Liver (tissue), 9 donors: Measurements from ENCODE around the gene FYB1. TPM values are rescaled to one million over a fixed set of nuclear protein-coding genes. Genes with fewer than 3 reads are reported as not detected.

Experiments used
- DNase-seq: peaks from one replicate; pipeline ENCODE4 v3.0.0-alpha.2; 2017; ENCODE audit warnings: low spot score
- H3K27ac ChIP-seq, 2 donors: one replicate each; pipeline ENCODE4 v1.7.0; 2013; ENCODE audit warnings: inconsistent platforms in 2 of 2, low read length in 2 of 2, control low read depth in 1 of 2, low read depth in 1 of 2, mild to moderate bottlenecking in 1 of 2
- H3K27me3 ChIP-seq, 4 donors: one replicate each; pipeline versions ENCODE4 v1.6.1 to v1.7.0; 2013; ENCODE audit warnings: low read length in 3 of 4, inconsistent platforms in 1 of 4, mild to moderate bottlenecking in 1 of 4, moderate library complexity in 1 of 4; ENCODE audit not compliant: control insufficient read depth in 4 of 4, insufficient read depth in 4 of 4
- H3K36me3 ChIP-seq, 4 donors: one replicate each; pipeline versions ENCODE4 v1.6.1 to v1.7.0; 2013; ENCODE audit warnings: low read length in 3 of 4, mild to moderate bottlenecking in 3 of 4, low read depth in 1 of 4, moderate library complexity in 1 of 4; ENCODE audit not compliant: control insufficient read depth in 4 of 4, insufficient read depth in 3 of 4
- H3K4me1 ChIP-seq, 4 donors: one replicate each; pipeline versions ENCODE4 v1.6.1 to v1.7.0; 2013; ENCODE audit warnings: low read length in 3 of 4, mild to moderate bottlenecking in 3 of 4, moderate library complexity in 1 of 4; ENCODE audit not compliant: control insufficient read depth in 4 of 4, insufficient read depth in 4 of 4
- H3K4me3 ChIP-seq, 3 donors: one replicate each; pipeline versions ENCODE4 v1.6.1 to v1.7.0; 2013; ENCODE audit warnings: low read length in 3 of 3, control low read depth in 1 of 3, low read depth in 1 of 3, mild to moderate bottlenecking in 1 of 3
- H3K9ac ChIP-seq, 2 donors: one replicate each; pipeline ENCODE4 v1.7.0; 2013; ENCODE audit warnings: low read length in 2 of 2, mild to moderate bottlenecking in 2 of 2, moderate library complexity in 2 of 2, control low read depth in 1 of 2, low read depth in 1 of 2
- H3K9me3 ChIP-seq, 4 donors: one replicate each; pipeline versions ENCODE4 v1.6.1 to v1.7.0; 2013; ENCODE audit warnings: low read length in 3 of 4; ENCODE audit not compliant: control insufficient read depth in 4 of 4
- CTCF ChIP-seq: fragments of 150-350 bp; IDR thresholded peaks from 2 replicates; pipeline ENCODE4 v1.5.1; 2017; ENCODE audit warnings: improper control_type of control experiment, low read depth, low read length; ENCODE audit not compliant: missing input control
- EGR1 ChIP-seq, 2 donors: IDR thresholded peaks; 2 replicates each; pipeline ENCODE4 v1.6.1; 2016 to 2018; ENCODE audit warnings: antibody characterized with exemption in 2 of 2, low read depth in 2 of 2
- FOXA1 ChIP-seq: IDR thresholded peaks from 2 replicates; pipeline ENCODE4 v1.6.1; 2016; ENCODE audit warnings: antibody characterized with exemption
- JUND ChIP-seq, 2 donors: IDR thresholded peaks; 2 replicates each; pipeline ENCODE4 v1.6.1; 2016; ENCODE audit warnings: antibody characterized with exemption in 2 of 2
- MAX ChIP-seq: IDR thresholded peaks from 2 replicates; pipeline ENCODE4 v1.6.1; 2016; ENCODE audit warnings: antibody characterized with exemption
- NR2F2 ChIP-seq: IDR thresholded peaks from 2 replicates; pipeline ENCODE4 v1.6.1; 2016; ENCODE audit warnings: antibody characterized with exemption
- RAD21 ChIP-seq, 2 donors: IDR thresholded peaks; 2 replicates each; pipeline ENCODE4 v1.6.1; 2016; ENCODE audit warnings: antibody characterized with exemption in 2 of 2, mild to moderate bottlenecking in 2 of 2
- RXRA ChIP-seq, 2 donors: IDR thresholded peaks; 2 replicates each; pipeline ENCODE4 v1.6.1; 2017 to 2018; ENCODE audit warnings: antibody characterized with exemption in 2 of 2, mild to moderate bottlenecking in 1 of 2
- SP1 ChIP-seq: IDR thresholded peaks from 2 replicates; pipeline ENCODE4 v1.6.1; 2018; ENCODE audit warnings: antibody characterized with exemption, mild to moderate bottlenecking
- TAF1 ChIP-seq: conservative IDR thresholded peaks from 2 replicates; pipeline ENCODE4 v1.6.1; 2016; ENCODE audit warnings: antibody characterized with exemption, mild to moderate bottlenecking
- WGBS: extraction: QIAGEN DNeasy Blood & Tissue Kit; methylation state at CpG from one replicate; pipeline ENCODE4 v1.1.7; 2013; 5-methylcytosine and 5-hydroxymethylcytosine counted together
- polyA plus RNA-seq, 2 donors: library from polyadenylated mRNA; stranded (reverse) in 1 of 2; unstranded in 1 of 2; fragments of 200-250 nt in 1 of 2; fragments of >200 nt in 1 of 2; fragmentation: Nextera tagmentation in 1 of 2; extraction: Ambion mirVana in 1 of 2; gene quantifications; one replicate each; pipeline versions ENCODE4 v1.2.1 to v1.2.3, GENCODE V29; 2013 to 2015
- total RNA-seq, 2 donors: library from RNA; depleted of rRNA; stranded (reverse); fragments of >200 nt; gene quantifications; one replicate each; pipeline ENCODE4 v1.2.3, GENCODE V29; 2014
- TF ChIP-seq, protein P1 (sequence below): IDR thresholded peaks from 2 replicates; pipeline ENCODE4 v1.6.1; 2016; ENCODE audit warnings: antibody characterized with exemption, mild to moderate bottlenecking
- TF ChIP-seq, protein P2 (sequence below): IDR thresholded peaks from 2 replicates; pipeline ENCODE4 v1.6.1; 2016; ENCODE audit warnings: antibody characterized with exemption
- TF ChIP-seq, protein P3 (sequence below): IDR thresholded peaks from 2 replicates; pipeline ENCODE4 v1.6.1; 2016; ENCODE audit warnings: antibody characterized with exemption
- donor health status: healthy.
- donor health status: healthy.
- donor health status: healthy.
- donor health status: healthy.
- donor health status: healthy.

Gene FYB1
- total and polyA plus RNA-seq, 4 donors = 2.3 to 14.6 (median 6.9) TPM

- Histone ChIP-seq H3K27ac (no peak overlapping the region), H3K9me3 (no peaks in the 10 kb centered on the region), H3K4me3 (no peak overlapping the region), H3K36me3 (no peaks in the 10 kb centered on the region), H3K9ac (no peak overlapping the region), H3K4me1 (peaks cover 0 to 7% (median under 1%) of the 10 kb centered on the region in 4 donors), H3K27me3 (no peaks in the 10 kb centered on the region)
- no peak for DNase-seq
- 86% methylated on average over 2 of the region's 2 CpGs for WGBS
- TF ChIP-seq, protein P1, sequence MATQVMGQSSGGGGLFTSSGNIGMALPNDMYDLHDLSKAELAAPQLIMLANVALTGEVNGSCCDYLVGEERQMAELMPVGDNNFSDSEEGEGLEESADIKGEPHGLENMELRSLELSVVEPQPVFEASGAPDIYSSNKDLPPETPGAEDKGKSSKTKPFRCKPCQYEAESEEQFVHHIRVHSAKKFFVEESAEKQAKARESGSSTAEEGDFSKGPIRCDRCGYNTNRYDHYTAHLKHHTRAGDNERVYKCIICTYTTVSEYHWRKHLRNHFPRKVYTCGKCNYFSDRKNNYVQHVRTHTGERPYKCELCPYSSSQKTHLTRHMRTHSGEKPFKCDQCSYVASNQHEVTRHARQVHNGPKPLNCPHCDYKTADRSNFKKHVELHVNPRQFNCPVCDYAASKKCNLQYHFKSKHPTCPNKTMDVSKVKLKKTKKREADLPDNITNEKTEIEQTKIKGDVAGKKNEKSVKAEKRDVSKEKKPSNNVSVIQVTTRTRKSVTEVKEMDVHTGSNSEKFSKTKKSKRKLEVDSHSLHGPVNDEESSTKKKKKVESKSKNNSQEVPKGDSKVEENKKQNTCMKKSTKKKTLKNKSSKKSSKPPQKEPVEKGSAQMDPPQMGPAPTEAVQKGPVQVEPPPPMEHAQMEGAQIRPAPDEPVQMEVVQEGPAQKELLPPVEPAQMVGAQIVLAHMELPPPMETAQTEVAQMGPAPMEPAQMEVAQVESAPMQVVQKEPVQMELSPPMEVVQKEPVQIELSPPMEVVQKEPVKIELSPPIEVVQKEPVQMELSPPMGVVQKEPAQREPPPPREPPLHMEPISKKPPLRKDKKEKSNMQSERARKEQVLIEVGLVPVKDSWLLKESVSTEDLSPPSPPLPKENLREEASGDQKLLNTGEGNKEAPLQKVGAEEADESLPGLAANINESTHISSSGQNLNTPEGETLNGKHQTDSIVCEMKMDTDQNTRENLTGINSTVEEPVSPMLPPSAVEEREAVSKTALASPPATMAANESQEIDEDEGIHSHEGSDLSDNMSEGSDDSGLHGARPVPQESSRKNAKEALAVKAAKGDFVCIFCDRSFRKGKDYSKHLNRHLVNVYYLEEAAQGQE = no peak
- TF ChIP-seq RXRA (IDR thresholded peaks at IDR 0.05) (no peak), SP1 (no peak), MAX (no peak), EGR1 (IDR thresholded peaks at IDR 0.05; ENCODE audit: low read depth in 2 of 2) (no peak), JUND (IDR thresholded peaks at IDR 0.05) (no peak), FOXA1 (no peak)
Measured at GRCh38 chr5:39262981-39263380, 43.6 kb upstream of the FYB1 start.

DNA sequence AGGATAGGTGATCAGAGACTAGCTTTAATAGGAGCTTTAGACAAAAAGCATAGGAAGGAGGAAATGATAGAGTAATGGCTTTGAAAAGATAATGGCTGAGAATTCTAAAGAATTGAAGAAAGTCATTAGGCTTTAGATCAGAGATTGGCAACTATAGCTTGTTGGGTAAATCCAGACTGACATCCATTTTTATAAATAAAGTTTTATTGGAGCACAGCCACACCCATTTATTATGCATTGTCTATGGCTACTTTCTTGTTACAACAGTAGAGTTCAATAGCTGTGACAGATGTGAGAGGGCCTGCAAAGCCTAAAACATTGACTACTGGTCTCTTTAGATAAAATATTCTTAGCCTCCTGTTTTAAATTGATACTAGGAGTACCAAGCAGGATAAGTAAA lies 40.7 kb upstream of the FYB1 start:
- TF ChIP-seq, protein P2, sequence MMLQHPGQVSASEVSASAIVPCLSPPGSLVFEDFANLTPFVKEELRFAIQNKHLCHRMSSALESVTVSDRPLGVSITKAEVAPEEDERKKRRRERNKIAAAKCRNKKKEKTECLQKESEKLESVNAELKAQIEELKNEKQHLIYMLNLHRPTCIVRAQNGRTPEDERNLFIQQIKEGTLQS = no peak
- TF ChIP-seq SP1 (no peak), RXRA (IDR thresholded peaks at IDR 0.05) (no peak), FOXA1 (no peak), JUND (IDR thresholded peaks at IDR 0.05) (no peak), TAF1 (no peak), RAD21 (IDR thresholded peaks at IDR 0.05) (no peak), NR2F2 (no peak), CTCF (no peak), MAX (no peak), EGR1 (IDR thresholded peaks at IDR 0.05; ENCODE audit: low read depth in 2 of 2) (no peak)
- TF ChIP-seq, protein P1 = no peak
- TF ChIP-seq, protein P3, sequence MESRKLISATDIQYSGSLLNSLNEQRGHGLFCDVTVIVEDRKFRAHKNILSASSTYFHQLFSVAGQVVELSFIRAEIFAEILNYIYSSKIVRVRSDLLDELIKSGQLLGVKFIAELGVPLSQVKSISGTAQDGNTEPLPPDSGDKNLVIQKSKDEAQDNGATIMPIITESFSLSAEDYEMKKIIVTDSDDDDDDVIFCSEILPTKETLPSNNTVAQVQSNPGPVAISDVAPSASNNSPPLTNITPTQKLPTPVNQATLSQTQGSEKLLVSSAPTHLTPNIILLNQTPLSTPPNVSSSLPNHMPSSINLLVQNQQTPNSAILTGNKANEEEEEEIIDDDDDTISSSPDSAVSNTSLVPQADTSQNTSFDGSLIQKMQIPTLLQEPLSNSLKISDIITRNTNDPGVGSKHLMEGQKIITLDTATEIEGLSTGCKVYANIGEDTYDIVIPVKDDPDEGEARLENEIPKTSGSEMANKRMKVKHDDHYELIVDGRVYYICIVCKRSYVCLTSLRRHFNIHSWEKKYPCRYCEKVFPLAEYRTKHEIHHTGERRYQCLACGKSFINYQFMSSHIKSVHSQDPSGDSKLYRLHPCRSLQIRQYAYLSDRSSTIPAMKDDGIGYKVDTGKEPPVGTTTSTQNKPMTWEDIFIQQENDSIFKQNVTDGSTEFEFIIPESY = no peak
- peaks cover 5 to 32% (median 5%) of the 10 kb centered on the region in 4 donors for H3K4me1 ChIP-seq
- no peak for DNase-seq

More for the DNA sequence above, 40.7 kb upstream of the FYB1 start:
- H3K27ac ChIP-seq = no peak overlapping the region
- H3K36me3 ChIP-seq = no peaks in the 10 kb centered on the region
- H3K4me3 ChIP-seq = no peak overlapping the region
- no peak overlapping the region for H3K9ac ChIP-seq
- H3K27me3 ChIP-seq = no peaks in the 10 kb centered on the region
- H3K9me3 ChIP-seq = no peaks in the 10 kb centered on the region
